ENCODE measurements around the gene SLC26A2. TPM values are rescaled to one million over a fixed set of nuclear protein-coding genes. Genes with fewer than 3 reads are reported as not detected.

SLC26A2 gene
- total and polyA plus RNA-seq, 2 of the 8 experiments (the other 6 are each of a cell fraction or from before 2014, with no cell fraction given) = 3.7 to 11.4 TPM

DNA sequence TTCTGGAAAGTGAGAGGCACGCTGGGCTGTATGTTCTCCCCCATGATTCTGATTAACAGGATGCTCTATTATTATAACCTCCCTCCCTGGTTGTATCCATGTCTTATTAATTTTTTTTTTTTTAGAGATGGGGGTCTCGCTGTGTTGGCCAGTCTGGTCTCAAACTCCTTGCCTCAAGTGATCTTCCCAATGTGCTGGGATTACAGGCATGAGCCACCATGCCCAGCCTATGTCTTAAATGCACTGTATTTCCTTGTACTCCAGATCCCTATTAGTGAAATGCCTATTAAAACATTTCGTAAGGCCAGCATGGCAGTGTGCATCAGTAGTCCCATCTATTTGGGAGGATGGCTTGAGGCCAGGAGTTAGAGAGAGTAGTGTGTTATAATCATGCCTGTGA, 32.9 kb downstream of the SLC26A2 start:
- no peak for FAIRE-seq
- Histone ChIP-seq H4K8ac (ENCODE audit: extremely low read depth, insufficient read depth, low read length) (no peak overlapping the region), H3K23me2 (ENCODE audit: low read depth, low read length) (no peaks in the 10 kb centered on the region), H3K4me1 (replicated peaks in 1 of 4; ENCODE audit: control insufficient read depth in 3 of 4, insufficient read depth in 4 of 4, low read length in 3 of 4) (no peaks in the 10 kb centered on the region), H2BK12ac (ENCODE audit: low read depth, low read length) (no peak overlapping the region), H3K9me3 (ENCODE audit: insufficient read depth in 2 of 2, low read depth in 1 of 2, low read length in 1 of 2) (no peaks in the 10 kb centered on the region), H3K4me2 (ENCODE audit: insufficient read depth in 1 of 2, low read depth in 2 of 2, low read length in 2 of 2) (no peak overlapping the region), H3K4me3 (ENCODE audit: extremely low read depth in 1 of 4, insufficient read depth in 2 of 4, low read depth in 3 of 4, low read length in 4 of 4) (no peak overlapping the region), H2BK20ac (ENCODE audit: low read length) (no peak overlapping the region), H3K27me3 (replicated peaks in 1 of 4; ENCODE audit: control insufficient read depth in 3 of 4, extremely low read depth in 1 of 4, insufficient read depth in 3 of 4, low read length in 3 of 4) (no peaks in the 10 kb centered on the region), H2BK5ac (ENCODE audit: low read depth, low read length) (no peak overlapping the region), H3K36me3 (ENCODE audit: control insufficient read depth in 2 of 4, insufficient read depth in 4 of 4, low read length in 3 of 4) (no peaks in the 10 kb centered on the region; a peak in 1 of 8 replicates), H3K79me2 (ENCODE audit: control insufficient read depth in 1 of 2, insufficient read depth in 2 of 2, low read length in 2 of 2) (no peaks in the 10 kb centered on the region), H3K23ac (ENCODE audit: insufficient read length) (no peak overlapping the region), H3K4ac (replicated peaks; ENCODE audit: insufficient read length, low read depth, low read length) (no peak overlapping the region), H3K79me1 (ENCODE audit: low read depth, low read length) (no peaks in the 10 kb centered on the region), H4K91ac (replicated peaks; ENCODE audit: insufficient read length, low read length) (no peak overlapping the region), H3K18ac (ENCODE audit: extremely low read depth, low read length) (no peak overlapping the region), H2AK5ac (ENCODE audit: low read depth, low read length) (no peak overlapping the region), H3K14ac (ENCODE audit: insufficient read length) (no peak overlapping the region), H2BK15ac (ENCODE audit: low read length) (no peak overlapping the region), H4K20me1 (replicated peaks in 1 of 2; ENCODE audit: control insufficient read depth in 1 of 2, insufficient read depth in 2 of 2, low read length in 2 of 2) (no peaks in the 10 kb centered on the region), H3K9ac (replicated peaks in 1 of 4; ENCODE audit: extremely low read depth in 1 of 4, low read depth in 3 of 4, low read length in 3 of 4) (no peak overlapping the region), H3K27ac (ENCODE audit: low read depth, low read length) (no peak overlapping the region), H3K56ac (replicated peaks; ENCODE audit: insufficient read length, low read depth, low read length) (no peak overlapping the region), H2AFZ (ENCODE audit: low read length) (no peak overlapping the region), H2BK120ac (replicated peaks; ENCODE audit: low read depth, low read length) (no peak overlapping the region), H4K5ac (ENCODE audit: insufficient read length, low read depth, low read length) (no peak overlapping the region)
- CTCF ChIA-PET (ENCODE audit: partially characterized antibody) = interaction anchor here (0.8 to 6.1 kb wide), 10 partner anchors 13 to 407 kb away, joined by 3 to 172 read pairs (median 6); partner anchors contain the start of gene SLC26A2
- WGBS, 2 experiments (ENCODE audit: extremely low coverage in 1 of 2, insufficient coverage in 1 of 2, insufficient read length in 1 of 2, insufficient replicate concordance in 2 of 2, low coverage in 1 of 2, low lambda C conversion rate in 2 of 2, missing lambda C conversion rate in 1 of 2) = 73% methylated on average over 3 of the region's 3 CpGs; no CpG with 5 or more reads in 1 of the 2 experiments
- POLR2A ChIA-PET (ENCODE audit: partially characterized antibody) = interaction anchor here (0.7 kb wide), 1 partner anchor 152 kb away, joined by 3 read pairs; no protein-coding TSS in a partner anchor
- no peak for DNase-seq (ENCODE audit: low read depth in 1 of 2, low spot score in 2 of 2)
- no peak for TF ChIP-seq TAF1 (IDR thresholded peaks at IDR 0.05; ENCODE audit: low read depth, low read length)
- no peak for TF ChIP-seq CBX8 (IDR thresholded peaks at IDR 0.05; ENCODE audit: borderline replicate concordance, low read depth, low read length)
- TF ChIP-seq SIX5 (IDR thresholded peaks at IDR 0.05; ENCODE audit: low read depth, low read length) = no peak
- TF ChIP-seq SIRT6 (IDR thresholded peaks at IDR 0.05; ENCODE audit: low read length) = no peak
- no peak for TF ChIP-seq EP300 (IDR thresholded peaks at IDR 0.05; ENCODE audit: borderline replicate concordance in 1 of 2, low read depth in 2 of 2, low read length in 2 of 2)
- TF ChIP-seq JUND (IDR thresholded peaks at IDR 0.05; ENCODE audit: low read length) = no peak
- no peak for TF ChIP-seq CEBPB (IDR thresholded peaks at IDR 0.05; ENCODE audit: low read depth, low read length)
- no peak for TF ChIP-seq SUZ12 (IDR thresholded peaks at IDR 0.05; ENCODE audit: low read length)
- no peak for TF ChIP-seq SRF (IDR thresholded peaks at IDR 0.05; ENCODE audit: low read depth, low read length)
- TF ChIP-seq CTBP2 (IDR thresholded peaks at IDR 0.05; ENCODE audit: borderline replicate concordance, insufficient read depth, insufficient read length, low read length) = no peak
- no peak for TF ChIP-seq GTF2F1 (IDR thresholded peaks at IDR 0.05; ENCODE audit: borderline replicate concordance, low read depth, low read length)
- TF ChIP-seq, protein P1, sequence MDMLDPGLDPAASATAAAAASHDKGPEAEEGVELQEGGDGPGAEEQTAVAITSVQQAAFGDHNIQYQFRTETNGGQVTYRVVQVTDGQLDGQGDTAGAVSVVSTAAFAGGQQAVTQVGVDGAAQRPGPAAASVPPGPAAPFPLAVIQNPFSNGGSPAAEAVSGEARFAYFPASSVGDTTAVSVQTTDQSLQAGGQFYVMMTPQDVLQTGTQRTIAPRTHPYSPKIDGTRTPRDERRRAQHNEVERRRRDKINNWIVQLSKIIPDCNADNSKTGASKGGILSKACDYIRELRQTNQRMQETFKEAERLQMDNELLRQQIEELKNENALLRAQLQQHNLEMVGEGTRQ (IDR thresholded peaks at IDR 0.05; ENCODE audit: low read length) = no peak
- no peak for TF ChIP-seq SIN3A (conservative IDR thresholded peaks at IDR 0.05 in 1 of 2, IDR thresholded peaks at IDR 0.05 in 1 of 2; ENCODE audit: low read depth in 1 of 2, low read length in 2 of 2)
